Activated CD4-positive, alpha-beta T cell treated with anti-CD3 and anti-CD28 coated beads, Interleukin-2, amount 50 U/mL, for 1 hour (primary cell): Measurements from ENCODE around the gene DVL1.
"Not testable (repeated sequence)": the region's sequence is repeated elsewhere in the genome, so short reads cannot be mapped to it uniquely, and the experiment has no call there.

Source experiments
- DNase-seq: peaks from one replicate; pipeline ENCODE4 v3.0.0-alpha.2; 2020

The DVL1 gene

GRCh38 chr1:1324084-1324523 is 25.1 kb downstream of the DVL1 start:
- no peak for DNase-seq

GRCh38 chr1:1322952-1323351 is 26.3 kb downstream of the DVL1 start:
- no peak for DNase-seq

- DNase-seq, result no peak
These were observed 26.8 kb downstream of the DVL1 start for GRCh38 chr1:1322418-1322817.

- no peak for DNase-seq
These were observed 27.7 kb downstream of the DVL1 start for GRCh38 chr1:1321477-1321876.

GRCh38 chr1:1320666-1321448 is 28.4 kb downstream of the DVL1 start:
- no peak for DNase-seq

GRCh38 chr1:1319646-1319941 is 29.6 kb downstream of the DVL1 start:
- no peak for DNase-seq

GRCh38 chr1:1318777-1319645 is 30.2 kb downstream of the DVL1 start:
- DNase-seq, result no peak

- no peak for DNase-seq
These were observed 31.0 kb downstream of the DVL1 start for GRCh38 chr1:1318131-1318652.

- DNase-seq, result no peak
These were observed 31.8 kb downstream of the DVL1 start for GRCh38 chr1:1317420-1317819.

GRCh38 chr1:1316199-1316598 is 33.0 kb downstream of the DVL1 start:
- DNase-seq, result not testable (repeated sequence)

GRCh38 chr1:1315435-1315954 is 33.7 kb downstream of the DVL1 start:
- no peak for DNase-seq

GRCh38 chr1:1314678-1315335 is 34.4 kb downstream of the DVL1 start:
- no peak for DNase-seq

- no peak for DNase-seq
These were observed 35.0 kb downstream of the DVL1 start for GRCh38 chr1:1314237-1314586.

- no peak for DNase-seq
These were observed 35.5 kb downstream of the DVL1 start for GRCh38 chr1:1313500-1314236.

GRCh38 chr1:1312450-1313314 is 36.5 kb downstream of the DVL1 start:
- no peak for DNase-seq

GRCh38 chr1:1311107-1312104 is 37.8 kb downstream of the DVL1 start:
- DNase-seq, result no peak

- no peak for DNase-seq
These were observed 38.7 kb downstream of the DVL1 start for GRCh38 chr1:1310476-1311053.

GRCh38 chr1:1310109-1310385 is 39.2 kb downstream of the DVL1 start:
- no peak for DNase-seq

- DNase-seq, result no peak
These were observed 39.7 kb downstream of the DVL1 start for GRCh38 chr1:1309251-1310108.
